ENCODE measurements around the gene DRICH1.
"Not testable (repeated sequence)": the region's sequence is repeated elsewhere in the genome, so short reads cannot be mapped to it uniquely, and the experiment has no call there.

GRCh38 chr22:23595904-23596303 is 36.2 kb downstream of the DRICH1 start:
- TF ChIP-seq, protein P1, sequence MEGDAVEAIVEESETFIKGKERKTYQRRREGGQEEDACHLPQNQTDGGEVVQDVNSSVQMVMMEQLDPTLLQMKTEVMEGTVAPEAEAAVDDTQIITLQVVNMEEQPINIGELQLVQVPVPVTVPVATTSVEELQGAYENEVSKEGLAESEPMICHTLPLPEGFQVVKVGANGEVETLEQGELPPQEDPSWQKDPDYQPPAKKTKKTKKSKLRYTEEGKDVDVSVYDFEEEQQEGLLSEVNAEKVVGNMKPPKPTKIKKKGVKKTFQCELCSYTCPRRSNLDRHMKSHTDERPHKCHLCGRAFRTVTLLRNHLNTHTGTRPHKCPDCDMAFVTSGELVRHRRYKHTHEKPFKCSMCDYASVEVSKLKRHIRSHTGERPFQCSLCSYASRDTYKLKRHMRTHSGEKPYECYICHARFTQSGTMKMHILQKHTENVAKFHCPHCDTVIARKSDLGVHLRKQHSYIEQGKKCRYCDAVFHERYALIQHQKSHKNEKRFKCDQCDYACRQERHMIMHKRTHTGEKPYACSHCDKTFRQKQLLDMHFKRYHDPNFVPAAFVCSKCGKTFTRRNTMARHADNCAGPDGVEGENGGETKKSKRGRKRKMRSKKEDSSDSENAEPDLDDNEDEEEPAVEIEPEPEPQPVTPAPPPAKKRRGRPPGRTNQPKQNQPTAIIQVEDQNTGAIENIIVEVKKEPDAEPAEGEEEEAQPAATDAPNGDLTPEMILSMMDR (IDR thresholded peaks at IDR 0.05): not testable (repeated sequence)
- not testable (repeated sequence) for TF ChIP-seq POLR2A (IDR thresholded peaks at IDR 0.05); EP300 (IDR thresholded peaks at IDR 0.05; ENCODE audit: low read depth)
